Neural progenitor cell (in vitro differentiated cells): ENCODE data around the gene GNG7.

Source experiments
- CTCF ChIP-seq: fragments of 200-600 bp; sonication (generic); IDR thresholded peaks from 2 replicates; pipeline ENCODE4 v1.5.1; 2017; ENCODE audit warnings: antibody characterized with exemption, mild to moderate bottlenecking
- EZH2 ChIP-seq: fragments of 200-600 bp; sonication (generic); IDR thresholded peaks from 2 replicates; pipeline ENCODE4 v1.6.1; 2017; ENCODE audit warnings: antibody characterized with exemption, mild to moderate bottlenecking, moderate library complexity
- EZH2phosphoT487 ChIP-seq: fragments of 200-600 bp; sonication (generic); IDR thresholded peaks from 2 replicates; pipeline ENCODE4 v1.6.1; 2017; ENCODE audit warnings: antibody characterized with exemption

- TF ChIP-seq CTCF: no peak
- TF ChIP-seq EZH2: no peak
- TF ChIP-seq EZH2phosphoT487: no peak
Observed at GRCh38 chr19:2490659-2491058, 211.8 kb downstream of the GNG7 start.
